ENCODE data around the gene NDUFS8.

- TF ChIP-seq CTCF (IDR thresholded peaks at IDR 0.05) (no peak), ZNF416 (CRISPR knock-in tag; IDR thresholded peaks at IDR 0.05) (no peak), E2F1 (CRISPR knock-in tag; IDR thresholded peaks at IDR 0.05) (no peak), ZNF281 (CRISPR knock-in tag; IDR thresholded peaks at IDR 0.05) (no peak), USF2 (CRISPR knock-in tag; IDR thresholded peaks at IDR 0.05) (no peak)
Observed at GRCh38 chr11:68066742-68067141, 36.3 kb downstream of the NDUFS8 start.

Data from WTC11 (cell line).